ENCODE results near the gene CFAP77. TPM values are rescaled to one million over a fixed set of nuclear protein-coding genes. Genes with fewer than 3 reads are reported as not detected.

The CFAP77 gene
- total and polyA plus RNA-seq, 4 donors = 0.38 TPM; not detected in 3

- intact Hi-C loops (cut with DNase I) = no loop called here
- no peak for ATAC-seq (ENCODE audit: low FRiP score)
- no peaks in the 10 kb centered on the region for H3K9me3 ChIP-seq (ENCODE audit: control insufficient read depth, low read length)
- peaks cover 0 to 11% of the 10 kb centered on the region in 2 donors for H3K36me3 ChIP-seq (ENCODE audit: control insufficient read depth in 1 of 2, insufficient read depth in 2 of 2, low read length in 1 of 2)
- no peaks in the 10 kb centered on the region for H3K27me3 ChIP-seq (ENCODE audit: control insufficient read depth in 1 of 2, insufficient read depth in 2 of 2, low read length in 1 of 2)
- H3K4me1 ChIP-seq (ENCODE audit: control insufficient read depth in 1 of 2, insufficient read depth in 2 of 2, low read length in 2 of 2) = no peaks in the 10 kb centered on the region
- no peak overlapping the region for H3K27ac ChIP-seq (ENCODE audit: low read depth in 1 of 2, low read length in 2 of 2)
- 90% methylated on average over 7 of the region's 7 CpGs for WGBS, 2 donors
- no peak for DNase-seq
- H3K4me3 ChIP-seq (ENCODE audit: low read length in 2 of 2) = no peak overlapping the region
These were observed 199.8 kb downstream of the CFAP77 start for GRCh38 chr9:132609829-132610228.

- ATAC-seq (ENCODE audit: low FRiP score) (no peak), DNase-seq (no peak)
- H3K27me3 ChIP-seq (ENCODE audit: control insufficient read depth in 1 of 2, insufficient read depth in 2 of 2, low read length in 1 of 2) = no peaks in the 10 kb centered on the region
- no peak overlapping the region for H3K27ac ChIP-seq (ENCODE audit: low read depth in 1 of 2, low read length in 2 of 2)
- WGBS, 2 donors = 79% methylated on average over 12 of the region's 12 CpGs
- H3K4me1 ChIP-seq (ENCODE audit: control insufficient read depth in 1 of 2, insufficient read depth in 2 of 2, low read length in 2 of 2) = no peaks in the 10 kb centered on the region
- intact Hi-C loops (cut with DNase I) = no loop called here
- no peaks in the 10 kb centered on the region for H3K9me3 ChIP-seq (ENCODE audit: control insufficient read depth, low read length)
- no peak overlapping the region for H3K4me3 ChIP-seq (ENCODE audit: low read length in 2 of 2)
- H3K36me3 ChIP-seq (ENCODE audit: control insufficient read depth in 1 of 2, insufficient read depth in 2 of 2, low read length in 1 of 2) = peaks cover 0 to 12% of the 10 kb centered on the region in 2 donors
These were observed 200.7 kb downstream of the CFAP77 start for GRCh38 chr9:132610661-132611060.

GRCh38 chr9:132614324-132614723 lies 204.3 kb downstream of the CFAP77 start:
- intact Hi-C loops (cut with DNase I) = no loop called here

GRCh38 chr9:132615774-132616173 lies 205.8 kb downstream of the CFAP77 start:
- WGBS, 2 donors = 83 to 90% methylated on average over 2 of the region's 2 CpGs
- no peaks in the 10 kb centered on the region for H3K27me3 ChIP-seq (ENCODE audit: control insufficient read depth in 1 of 2, insufficient read depth in 2 of 2, low read length in 1 of 2)
- H3K36me3 ChIP-seq (ENCODE audit: control insufficient read depth in 1 of 2, insufficient read depth in 2 of 2, low read length in 1 of 2) = peaks cover 8 to 13% of the 10 kb centered on the region in 2 donors

More at GRCh38 chr9:132614324-132614723, 204.3 kb downstream of the CFAP77 start:
- no peak for DNase-seq
- Histone ChIP-seq H3K27me3 (ENCODE audit: control insufficient read depth in 1 of 2, insufficient read depth in 2 of 2, low read length in 1 of 2) (no peaks in the 10 kb centered on the region), H3K4me1 (ENCODE audit: control insufficient read depth in 1 of 2, insufficient read depth in 2 of 2, low read length in 2 of 2) (no peaks in the 10 kb centered on the region), H3K36me3 (ENCODE audit: control insufficient read depth in 1 of 2, insufficient read depth in 2 of 2, low read length in 1 of 2) (peaks cover 8 to 16% of the 10 kb centered on the region in 2 donors), H3K9me3 (ENCODE audit: control insufficient read depth, low read length) (no peaks in the 10 kb centered on the region), H3K27ac (ENCODE audit: low read depth in 1 of 2, low read length in 2 of 2) (no peak overlapping the region), H3K4me3 (ENCODE audit: low read length in 2 of 2) (no peak overlapping the region)
- WGBS, 2 donors = 80 to 88% methylated on average over 6 of the region's 6 CpGs
- ATAC-seq (ENCODE audit: low FRiP score) = no peak

GRCh38 chr9:132616725-132617124 lies 206.7 kb downstream of the CFAP77 start:
- Histone ChIP-seq H3K9me3 (ENCODE audit: control insufficient read depth, low read length) (no peaks in the 10 kb centered on the region), H3K27ac (ENCODE audit: low read depth in 1 of 2, low read length in 2 of 2) (no peak overlapping the region), H3K27me3 (ENCODE audit: control insufficient read depth in 1 of 2, insufficient read depth in 2 of 2, low read length in 1 of 2) (no peaks in the 10 kb centered on the region), H3K4me1 (ENCODE audit: control insufficient read depth in 1 of 2, insufficient read depth in 2 of 2, low read length in 2 of 2) (no peaks in the 10 kb centered on the region), H3K4me3 (ENCODE audit: low read length in 2 of 2) (no peak overlapping the region), H3K36me3 (ENCODE audit: control insufficient read depth in 1 of 2, insufficient read depth in 2 of 2, low read length in 1 of 2) (peaks cover 8 to 12% of the 10 kb centered on the region in 2 donors)
- DNase-seq (no peak), ATAC-seq (ENCODE audit: low FRiP score) (no peak)
- WGBS, 2 donors = 87 to 89% methylated on average over 5 of the region's 5 CpGs
- intact Hi-C loops (cut with DNase I) = no loop called here

More at GRCh38 chr9:132615774-132616173, 205.8 kb downstream of the CFAP77 start:
- no peak for ATAC-seq (ENCODE audit: low FRiP score)
- H3K4me3 ChIP-seq (ENCODE audit: low read length in 2 of 2) = no peak overlapping the region
- no peak for DNase-seq
- no peaks in the 10 kb centered on the region for H3K9me3 ChIP-seq (ENCODE audit: control insufficient read depth, low read length)
- no peaks in the 10 kb centered on the region for H3K4me1 ChIP-seq (ENCODE audit: control insufficient read depth in 1 of 2, insufficient read depth in 2 of 2, low read length in 2 of 2)
- intact Hi-C loops (cut with DNase I) = no loop called here
- no peak overlapping the region for H3K27ac ChIP-seq (ENCODE audit: low read depth in 1 of 2, low read length in 2 of 2)

GRCh38 chr9:132622159-132622558 lies 212.1 kb downstream of the CFAP77 start:
- intact Hi-C loops (cut with DNase I) = no loop called here
- Histone ChIP-seq H3K4me3 (ENCODE audit: low read length in 2 of 2) (no peak overlapping the region), H3K27me3 (ENCODE audit: control insufficient read depth in 1 of 2, insufficient read depth in 2 of 2, low read length in 1 of 2) (no peaks in the 10 kb centered on the region), H3K4me1 (ENCODE audit: control insufficient read depth in 1 of 2, insufficient read depth in 2 of 2, low read length in 2 of 2) (no peaks in the 10 kb centered on the region), H3K27ac (ENCODE audit: low read depth in 1 of 2, low read length in 2 of 2) (no peak overlapping the region), H3K9me3 (ENCODE audit: control insufficient read depth, low read length) (no peaks in the 10 kb centered on the region), H3K36me3 (ENCODE audit: control insufficient read depth in 1 of 2, insufficient read depth in 2 of 2, low read length in 1 of 2) (peaks cover 5 to 12% of the 10 kb centered on the region in 2 donors)
- 71 to 76% methylated on average over 5 of the region's 5 CpGs for WGBS, 2 donors
- ATAC-seq (ENCODE audit: low FRiP score) (no peak), DNase-seq (no peak)

Other genes with a start within 250 kb of the CFAP77 start
- gene NTNG2, start 248.2 kb upstream of the CFAP77 start, total RNA-seq = 1 to 10 TPM; 1.8 to 5.3 TPM
- under 1 TPM; 0.25 to 0.33 TPM for gene NTNG2, start 248.2 kb upstream of the CFAP77 start, polyA plus RNA-seq
- gene SETX, start 55.2 kb upstream of the CFAP77 start, total RNA-seq = 10 to 100 TPM; 53.0 to 67.9 TPM
- 10 to 100 TPM in 1 of 2 donors, 1 to 10 TPM in 1; 9.5 to 18.5 TPM for gene SETX, start 55.2 kb upstream of the CFAP77 start, polyA plus RNA-seq
- 10 to 100 TPM; 11.9 to 14.3 TPM for gene TTF1, start 3.4 kb upstream of the CFAP77 start, total RNA-seq
- 10 to 100 TPM; 23.2 to 33.4 TPM for gene TTF1, start 3.4 kb upstream of the CFAP77 start, polyA plus RNA-seq
- gene BARHL1, start 172.4 kb downstream of the CFAP77 start, total RNA-seq = not detected
- gene BARHL1, start 172.4 kb downstream of the CFAP77 start, polyA plus RNA-seq = not detected